Left lung (tissue), 10 donors: ENCODE data around the gene TMA7. TPM values are rescaled to one million over a fixed set of nuclear protein-coding genes. Genes with fewer than 3 reads are reported as not detected.

Experiments
- ATAC-seq: fragments of 200-7000 bp; cut with Tn5 transposase; one replicate; pipeline ENCODE4 v1.9.1; 2020; ENCODE audit warnings: moderate library complexity
- DNase-seq, 4 donors: peaks; one replicate each; pipeline ENCODE4 v3.0.0-alpha.2; 2013 to 2020
- H3K27ac ChIP-seq, 2 donors: fragments of 200-600 bp; sonication (generic) in 1 of 2; one replicate each; pipeline versions ENCODE4 v1.5.0 to v1.8.0; 2020 to 2021
- H3K27me3 ChIP-seq, 2 donors: fragments of 200-600 bp; sonication (generic) in 1 of 2; one replicate each; pipeline versions ENCODE4 v1.5.0 to v1.8.0; 2020 to 2021
- H3K36me3 ChIP-seq, 2 donors: fragments of 200-600 bp; sonication (generic) in 1 of 2; one replicate each; pipeline versions ENCODE4 v1.5.0 to v1.8.0; 2020 to 2021
- H3K4me1 ChIP-seq, 2 donors: fragments of 200-600 bp; one replicate each; pipeline ENCODE4 v1.8.0; 2021
- H3K4me3 ChIP-seq, 2 donors: fragments of 200-600 bp; sonication (generic) in 1 of 2; one replicate each; pipeline versions ENCODE4 v1.5.0 to v1.8.0; 2020 to 2021; ENCODE audit warnings: mild to moderate bottlenecking in 1 of 2
- H3K9me3 ChIP-seq, 2 donors: fragments of 200-600 bp; sonication (generic) in 1 of 2; one replicate each; pipeline versions ENCODE4 v1.5.0 to v1.8.0; 2020 to 2021
- intact Hi-C, 2 donors: fragments of 100-400 bp; cut with DNase I; formaldehyde crosslinking; loops; one replicate each; pipeline versions ENCODE4 v1.11.2 to v1.14.2; 2022
- polyA plus RNA-seq, 6 donors: library from polyadenylated mRNA; unstranded; fragments of 120-200 nt; gene quantifications; one replicate each; pipeline ENCODE4 v1.2.1, GENCODE V29; 2013; ENCODE audit not compliant: insufficient read length in 6 of 6
- total RNA-seq, 2 donors: library from RNA; stranded (reverse); fragmentation: NEBNext Ultra II Directional; extraction: Animal tissue kit (Norgen Biotek cat#: 25700); gene quantifications; one replicate each; pipeline ENCODE4 v1.2.1, GENCODE V29; 2021
- TF ChIP-seq, protein P1 (sequence below), 2 donors: fragments of 200-600 bp; sonication (generic) in 1 of 2; IDR thresholded peaks; one replicate each; pipeline versions ENCODE4 v1.5.0 to v1.8.0; 2021; ENCODE audit warnings: antibody characterized with exemption in 2 of 2
- donor health status: DM: no; HTN: yes; CAD: no.
- donor health status: DM: no; HTN: no; CAD: no.

The TMA7 gene
- total and polyA plus RNA-seq, 8 donors, result 174 to 288 (median 253) TPM

DNA sequence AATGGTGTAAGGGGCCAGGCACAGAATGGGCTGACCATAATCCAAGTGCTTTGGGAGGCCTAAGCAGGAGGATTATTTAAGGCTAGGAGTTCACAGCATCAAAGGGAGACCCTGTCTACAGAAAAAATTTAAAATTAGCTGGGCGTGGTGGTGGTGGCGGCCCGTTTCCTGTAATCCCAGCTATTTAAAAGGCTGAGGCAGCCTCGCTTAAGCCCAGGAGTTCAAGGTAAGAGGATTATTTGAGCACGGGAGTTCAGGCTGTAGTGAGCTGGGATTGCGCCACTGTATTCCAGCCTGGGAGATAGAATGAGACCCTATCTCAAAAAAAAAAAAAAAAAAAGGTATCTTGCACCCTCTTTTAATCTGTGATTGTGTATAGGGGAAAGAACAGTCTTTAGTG is 1.9 kb downstream of the TMA7 start:
- peaks cover 0 to 38% of the 10 kb centered on the region in 2 donors for H3K36me3 ChIP-seq
- H3K27me3 ChIP-seq, result no peaks in the 10 kb centered on the region
- TF ChIP-seq, protein P1, sequence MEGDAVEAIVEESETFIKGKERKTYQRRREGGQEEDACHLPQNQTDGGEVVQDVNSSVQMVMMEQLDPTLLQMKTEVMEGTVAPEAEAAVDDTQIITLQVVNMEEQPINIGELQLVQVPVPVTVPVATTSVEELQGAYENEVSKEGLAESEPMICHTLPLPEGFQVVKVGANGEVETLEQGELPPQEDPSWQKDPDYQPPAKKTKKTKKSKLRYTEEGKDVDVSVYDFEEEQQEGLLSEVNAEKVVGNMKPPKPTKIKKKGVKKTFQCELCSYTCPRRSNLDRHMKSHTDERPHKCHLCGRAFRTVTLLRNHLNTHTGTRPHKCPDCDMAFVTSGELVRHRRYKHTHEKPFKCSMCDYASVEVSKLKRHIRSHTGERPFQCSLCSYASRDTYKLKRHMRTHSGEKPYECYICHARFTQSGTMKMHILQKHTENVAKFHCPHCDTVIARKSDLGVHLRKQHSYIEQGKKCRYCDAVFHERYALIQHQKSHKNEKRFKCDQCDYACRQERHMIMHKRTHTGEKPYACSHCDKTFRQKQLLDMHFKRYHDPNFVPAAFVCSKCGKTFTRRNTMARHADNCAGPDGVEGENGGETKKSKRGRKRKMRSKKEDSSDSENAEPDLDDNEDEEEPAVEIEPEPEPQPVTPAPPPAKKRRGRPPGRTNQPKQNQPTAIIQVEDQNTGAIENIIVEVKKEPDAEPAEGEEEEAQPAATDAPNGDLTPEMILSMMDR (IDR thresholded peaks at IDR 0.05), result no peak
- DNase-seq (no peak), ATAC-seq (no peak)
- peaks cover 19 to 37% of the 10 kb centered on the region in 2 donors for H3K4me1 ChIP-seq
- H3K27ac ChIP-seq, result no peak overlapping the region
- intact Hi-C loops, result no loop called here
- no peaks in the 10 kb centered on the region for H3K9me3 ChIP-seq
- H3K4me3 ChIP-seq, result peak overlapping the region in 1 of 2 donors; percentile 75

- Histone ChIP-seq H3K9me3 (no peaks in the 10 kb centered on the region), H3K4me1 (peaks cover 16 to 45% of the 10 kb centered on the region in 2 donors), H3K27me3 (no peaks in the 10 kb centered on the region), H3K27ac (no peak overlapping the region), H3K4me3 (peak overlapping the region in 1 of 2 donors; percentile 85), H3K36me3 (peaks cover 0 to 38% of the 10 kb centered on the region in 2 donors)
- DNase-seq (no peak), ATAC-seq (no peak)
- TF ChIP-seq, protein P1 (IDR thresholded peaks at IDR 0.05), result no peak
- intact Hi-C loops, result no loop called here
These were observed 5.3 kb downstream of the TMA7 start for GRCh38 chr3:48445277-48445882.

- Histone ChIP-seq H3K27ac (peak overlapping the region; percentile 88 to 95), H3K36me3 (peaks cover 0 to 38% of the 10 kb centered on the region in 2 donors), H3K4me1 (peaks cover 15 to 41% of the 10 kb centered on the region in 2 donors), H3K4me3 (peak overlapping the region; percentile 85 to 91), H3K9me3 (no peaks in the 10 kb centered on the region), H3K27me3 (no peaks in the 10 kb centered on the region)
- intact Hi-C loops, result no loop called here
- DNase-seq (no peak), ATAC-seq (no peak)
- TF ChIP-seq, protein P1 (IDR thresholded peaks at IDR 0.05), result no peak
These were observed 6.0 kb downstream of the TMA7 start for GRCh38 chr3:48446043-48446424.

DNA sequence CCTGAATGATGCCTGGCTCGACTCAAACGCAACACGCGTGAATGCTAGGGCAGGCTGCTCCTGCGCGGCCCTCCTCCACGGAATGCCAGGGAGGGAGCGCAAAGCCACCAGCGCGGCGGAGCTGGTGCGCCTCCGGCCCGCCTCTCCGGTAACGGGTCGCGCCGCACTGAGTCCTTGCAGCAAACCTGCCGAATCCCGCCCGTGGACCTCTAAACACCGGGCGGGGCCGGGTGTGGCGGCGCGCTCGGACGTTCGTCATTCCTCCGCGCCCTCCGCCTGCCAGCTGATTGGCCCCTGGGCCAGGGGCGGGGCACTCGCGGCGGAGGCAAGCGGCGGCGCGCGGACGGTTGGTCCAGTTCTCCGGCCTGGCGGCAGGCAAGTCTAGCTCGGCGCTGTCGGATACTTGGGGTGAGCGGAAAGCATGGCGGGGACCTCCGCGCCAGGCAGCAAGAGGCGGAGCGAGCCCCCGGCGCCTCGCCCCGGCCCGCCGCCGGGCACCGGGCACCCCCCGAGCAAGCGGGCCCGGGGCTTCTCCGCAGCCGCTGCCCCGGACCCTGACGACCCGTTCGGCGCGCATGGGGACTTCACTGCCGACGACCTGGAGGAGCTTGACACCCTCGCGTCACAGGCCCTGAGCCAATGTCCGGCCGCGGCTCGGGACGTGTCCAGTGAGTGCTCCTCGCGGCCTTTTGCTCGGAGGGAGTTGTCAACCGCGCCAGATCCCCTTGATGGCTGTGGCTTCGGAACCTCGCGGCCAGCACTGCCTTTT is 6.6 kb downstream of the TMA7 start, which contains the start of gene ATRIP:
Gene ATRIP (plus strand): TSS at position 313 of the 769 bp plus-strand sequence. CDS start 109 bp downstream, at position 422.
- intact Hi-C loops, result no loop called here
- ATAC-seq (peak; percentile 99), DNase-seq (peak; percentile 79 to 96 (median 90))
- peak within 1 kb of the TSS; percentile 85 to 91 for H3K4me3 ChIP-seq
- no peaks in the 10 kb centered on the region for H3K27me3 ChIP-seq
- peaks cover 10 to 35% of the 10 kb centered on the region in 2 donors for H3K4me1 ChIP-seq
- TF ChIP-seq, protein P1 (IDR thresholded peaks at IDR 0.05), result no peak
- peak within 1 kb of the TSS; percentile 88 to 95 for H3K27ac ChIP-seq
- peaks cover 0 to 34% of the 10 kb centered on the region in 2 donors for H3K36me3 ChIP-seq
- H3K9me3 ChIP-seq, result no peaks in the 10 kb centered on the region

DNA sequence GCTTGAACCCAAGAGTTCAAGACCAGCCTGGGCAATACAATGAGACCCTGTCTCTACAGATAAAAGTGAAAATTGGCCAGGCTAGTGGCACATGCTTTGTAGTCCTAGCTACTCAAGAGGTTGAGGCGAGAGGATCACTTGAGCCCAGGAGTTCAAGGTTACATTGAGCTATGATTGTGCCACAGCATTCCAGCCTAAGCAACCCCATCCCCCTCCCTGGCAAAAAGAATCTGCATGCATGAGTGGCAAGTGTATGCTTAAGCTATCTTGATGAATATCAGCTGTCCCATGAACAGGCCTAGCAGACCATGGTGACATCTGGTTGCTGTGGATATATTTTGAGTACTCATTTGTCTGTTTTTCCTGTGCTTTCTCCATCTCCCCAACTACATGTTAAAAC is 11.2 kb downstream of the TMA7 start:
- intact Hi-C loops, result no loop called here
- TF ChIP-seq, protein P1 (IDR thresholded peaks at IDR 0.05), result no peak
- peaks cover 4 to 48% of the 10 kb centered on the region in 2 donors for H3K36me3 ChIP-seq
- no peak overlapping the region for H3K4me3 ChIP-seq
- H3K27ac ChIP-seq, result no peak overlapping the region
- ATAC-seq, result peak; percentile 8
- DNase-seq, result no peak
- H3K27me3 ChIP-seq, result no peaks in the 10 kb centered on the region
- no peaks in the 10 kb centered on the region for H3K9me3 ChIP-seq
- peaks cover 4 to 17% of the 10 kb centered on the region in 2 donors for H3K4me1 ChIP-seq
